Glutamatergic neuron (in vitro differentiated cells): Measurements from ENCODE around the gene NFYC. TPM values are rescaled to one million over a fixed set of nuclear protein-coding genes. Genes with fewer than 3 reads are reported as not detected.
A peak's percentile ranks its signal among the peaks of the same experiment; 100 is the strongest.

ENCODE experiments used
- DNase-seq: peaks from one replicate; pipeline ENCODE4 v3.0.0; 2022
- H3K27ac Mint-ChIP-seq: one replicate; pipeline ENCODE4 v1.8.0; 2020; ENCODE audit warnings: mild to moderate bottlenecking, mixed read lengths, inconsistent platforms; ENCODE audit not compliant: unreplicated experiment
- H3K27me3 Mint-ChIP-seq: one replicate; pipeline ENCODE4 v1.8.0; 2020; ENCODE audit warnings: mild to moderate bottlenecking, moderate library complexity, mixed read lengths, inconsistent platforms; ENCODE audit not compliant: unreplicated experiment
- H3K36me3 Mint-ChIP-seq: one replicate; pipeline ENCODE4 v1.8.0; 2020; ENCODE audit warnings: mild to moderate bottlenecking, mixed read lengths, inconsistent platforms; ENCODE audit not compliant: unreplicated experiment
- H3K4me1 Mint-ChIP-seq: one replicate; pipeline ENCODE4 v1.8.0; 2020; ENCODE audit warnings: mild to moderate bottlenecking, low read depth, mixed read lengths, inconsistent platforms; ENCODE audit not compliant: unreplicated experiment
- H3K4me3 Mint-ChIP-seq: one replicate; pipeline ENCODE4 v1.8.0; 2020; ENCODE audit warnings: mild to moderate bottlenecking, mixed read lengths, inconsistent platforms; ENCODE audit not compliant: unreplicated experiment
- H3K9me3 Mint-ChIP-seq: one replicate; pipeline ENCODE4 v1.8.0; 2020; ENCODE audit warnings: mild to moderate bottlenecking, moderate library complexity, mixed read lengths, inconsistent platforms; ENCODE audit not compliant: unreplicated experiment
- CTCF ChIP-seq: fragments of 200-600 bp; sonication (generic); IDR thresholded peaks from one replicate; pipeline ENCODE4 v1.5.0; 2021; ENCODE audit not compliant: partially characterized antibody, unreplicated experiment
- microRNA-seq: library from miRNA; unstranded; fragments of <30 nt; microRNA quantifications from one replicate; pipeline ENCODE4, GENCODE V29; 2020; ENCODE audit not compliant: unreplicated experiment
- total RNA-seq: library from RNA; stranded (reverse); fragmentation: NEBNext Ultra II Directional; extraction: Animal tissue kit (Norgen Biotek cat#: 25700); gene quantifications from one replicate; pipeline ENCODE4 v1.2.1, GENCODE V29; 2021; ENCODE audit not compliant: unreplicated experiment

NFYC gene
- total RNA-seq, 1 donor from 2014 or later: 44.2 TPM

- H3K9me3 Mint-ChIP-seq: no peaks in the 10 kb centered on the region
- no peak for TF ChIP-seq CTCF
- H3K27me3 Mint-ChIP-seq: peaks cover 12% of the 10 kb centered on the region
- no peak for DNase-seq
- H3K4me1 Mint-ChIP-seq: peaks cover 8% of the 10 kb centered on the region
- peak overlapping the region; percentile 67 for H3K4me3 Mint-ChIP-seq
- H3K36me3 Mint-ChIP-seq: no peaks in the 10 kb centered on the region
- H3K27ac Mint-ChIP-seq: no peak overlapping the region
Observed at GRCh38 chr1:40819101-40819500, 127.6 kb downstream of the NFYC start.

GRCh38 chr1:40820251-40820797 is 128.8 kb downstream of the NFYC start:
- Mint-ChIP-seq H3K9me3 (no peaks in the 10 kb centered on the region), H3K4me3 (no peak overlapping the region), H3K36me3 (no peaks in the 10 kb centered on the region), H3K27ac (no peak overlapping the region), H3K4me1 (peaks cover 14% of the 10 kb centered on the region), H3K27me3 (peaks cover 12% of the 10 kb centered on the region)
- no peak for TF ChIP-seq CTCF
- no peak for DNase-seq

Small RNA genes lying within 50 kb of the gene (microRNA-seq; reads per million reads assigned to microRNA genes)
- 164 reads per million, percentile 79 among the genes with 10 or more reads in this experiment for gene MIR30C1
- gene MIR30E: 3,050 reads per million, percentile 94 among the genes with 10 or more reads in this experiment

Other genes with a start within 250 kb of the NFYC start
- 10.7 TPM for gene ZFP69B, start 241.2 kb upstream of the NFYC start, total RNA-seq
- 5.0 TPM for gene ZFP69, start 214.4 kb upstream of the NFYC start, total RNA-seq
- gene EXO5, start 182.9 kb upstream of the NFYC start, total RNA-seq: 11.9 TPM
- gene ZNF684, start 160.1 kb upstream of the NFYC start, total RNA-seq: 3.6 TPM
- 126 TPM for gene RIMS3, start 26.0 kb upstream of the NFYC start, total RNA-seq
- 0.76 TPM for gene KCNQ4, start 92.1 kb downstream of the NFYC start, total RNA-seq
- gene CITED4, start 170.7 kb downstream of the NFYC start, total RNA-seq: 3.8 TPM